IPS-18c (cell line): ENCODE results near the gene EVPL.
"Not testable (repeated sequence)": the region's sequence is repeated elsewhere in the genome, so short reads cannot be mapped to it uniquely, and the experiment has no call there.

Source experiments
- H3K4me3 ChIP-seq: 2 replicates; pipeline ENCODE4 v1.7.0; 2013; ENCODE audit warnings: low read depth, mild to moderate bottlenecking, low read length, moderate library complexity; ENCODE audit not compliant: insufficient read depth
- H3K9me3 ChIP-seq: one replicate; pipeline ENCODE4 v1.6.1; 2013; ENCODE audit warnings: mild to moderate bottlenecking, low read length, moderate library complexity; ENCODE audit not compliant: control insufficient read depth, insufficient read depth

Gene EVPL

GRCh38 chr17:76049836-76050537 lies 22.9 kb upstream of the EVPL start:
- Histone ChIP-seq H3K4me3 (no peak overlapping the region), H3K9me3 (no peaks in the 10 kb centered on the region)

GRCh38 chr17:76049239-76049638 lies 22.1 kb upstream of the EVPL start:
- Histone ChIP-seq H3K4me3 (no peak overlapping the region), H3K9me3 (no peaks in the 10 kb centered on the region)

GRCh38 chr17:76048711-76049110 lies 21.6 kb upstream of the EVPL start:
- Histone ChIP-seq H3K9me3 (no peaks in the 10 kb centered on the region), H3K4me3 (no peak overlapping the region)

GRCh38 chr17:76048025-76048605 lies 21.0 kb upstream of the EVPL start:
- H3K9me3 ChIP-seq, result no peaks in the 10 kb centered on the region

GRCh38 chr17:76046064-76046463 lies 19.0 kb upstream of the EVPL start:
- H3K4me3 ChIP-seq, result no peak overlapping the region
- no peaks in the 10 kb centered on the region for H3K9me3 ChIP-seq

More at GRCh38 chr17:76048025-76048605, 21.0 kb upstream of the EVPL start:
- no peak overlapping the region for H3K4me3 ChIP-seq

- H3K4me3 ChIP-seq, H3K9me3 ChIP-seq: not testable (repeated sequence)
Measured at GRCh38 chr17:76044475-76045007, 17.4 kb upstream of the EVPL start.

GRCh38 chr17:76042868-76043267 lies 15.8 kb upstream of the EVPL start:
- H3K4me3 ChIP-seq, result not testable (repeated sequence)

GRCh38 chr17:76040376-76040775 lies 13.3 kb upstream of the EVPL start:
- no peaks in the 10 kb centered on the region for H3K9me3 ChIP-seq
- no peak overlapping the region for H3K4me3 ChIP-seq

More at GRCh38 chr17:76042868-76043267, 15.8 kb upstream of the EVPL start:
- not testable (repeated sequence) for H3K9me3 ChIP-seq

- H3K4me3 ChIP-seq, result no peak overlapping the region
- no peaks in the 10 kb centered on the region for H3K9me3 ChIP-seq
Measured at GRCh38 chr17:76039121-76039520, 12.0 kb upstream of the EVPL start.

- Histone ChIP-seq H3K4me3 (no peak overlapping the region), H3K9me3 (no peaks in the 10 kb centered on the region)
Measured at GRCh38 chr17:76038050-76038449, 10.9 kb upstream of the EVPL start.

GRCh38 chr17:76036497-76037261 lies 9.6 kb upstream of the EVPL start:
- no peak overlapping the region for H3K4me3 ChIP-seq
- H3K9me3 ChIP-seq, result no peaks in the 10 kb centered on the region

- Histone ChIP-seq H3K4me3 (no peak overlapping the region), H3K9me3 (no peaks in the 10 kb centered on the region)
Measured at GRCh38 chr17:76034428-76035350, 7.6 kb upstream of the EVPL start.

- H3K4me3 ChIP-seq, result no peak overlapping the region
Measured at GRCh38 chr17:76033139-76033538, 6.0 kb upstream of the EVPL start.

GRCh38 chr17:76032780-76033108 lies 5.6 kb upstream of the EVPL start:
- peaks cover 2% of the 10 kb centered on the region for H3K9me3 ChIP-seq
- no peak overlapping the region for H3K4me3 ChIP-seq

More at GRCh38 chr17:76033139-76033538, 6.0 kb upstream of the EVPL start:
- peaks cover 2% of the 10 kb centered on the region for H3K9me3 ChIP-seq

GRCh38 chr17:76032073-76032779 lies 5.1 kb upstream of the EVPL start:
- peaks cover 2% of the 10 kb centered on the region for H3K9me3 ChIP-seq
- no peak overlapping the region for H3K4me3 ChIP-seq

GRCh38 chr17:76026714-76027158 lies 370 bp downstream of the EVPL start:
- peaks cover 2% of the 10 kb centered on the region for H3K9me3 ChIP-seq
- H3K4me3 ChIP-seq, result no peak overlapping the region
